Measurements from ENCODE around the gene ZBTB17.
"Not testable (repeated sequence)": the region's sequence is repeated elsewhere in the genome, so short reads cannot be mapped to it uniquely, and the experiment has no call there.

ZBTB17 gene

GRCh38 chr1:15935056-15935950 lies 40.6 kb downstream of the ZBTB17 start:
- DNase-seq (ENCODE audit: low read depth in 2 of 2), result no peak

DNA sequence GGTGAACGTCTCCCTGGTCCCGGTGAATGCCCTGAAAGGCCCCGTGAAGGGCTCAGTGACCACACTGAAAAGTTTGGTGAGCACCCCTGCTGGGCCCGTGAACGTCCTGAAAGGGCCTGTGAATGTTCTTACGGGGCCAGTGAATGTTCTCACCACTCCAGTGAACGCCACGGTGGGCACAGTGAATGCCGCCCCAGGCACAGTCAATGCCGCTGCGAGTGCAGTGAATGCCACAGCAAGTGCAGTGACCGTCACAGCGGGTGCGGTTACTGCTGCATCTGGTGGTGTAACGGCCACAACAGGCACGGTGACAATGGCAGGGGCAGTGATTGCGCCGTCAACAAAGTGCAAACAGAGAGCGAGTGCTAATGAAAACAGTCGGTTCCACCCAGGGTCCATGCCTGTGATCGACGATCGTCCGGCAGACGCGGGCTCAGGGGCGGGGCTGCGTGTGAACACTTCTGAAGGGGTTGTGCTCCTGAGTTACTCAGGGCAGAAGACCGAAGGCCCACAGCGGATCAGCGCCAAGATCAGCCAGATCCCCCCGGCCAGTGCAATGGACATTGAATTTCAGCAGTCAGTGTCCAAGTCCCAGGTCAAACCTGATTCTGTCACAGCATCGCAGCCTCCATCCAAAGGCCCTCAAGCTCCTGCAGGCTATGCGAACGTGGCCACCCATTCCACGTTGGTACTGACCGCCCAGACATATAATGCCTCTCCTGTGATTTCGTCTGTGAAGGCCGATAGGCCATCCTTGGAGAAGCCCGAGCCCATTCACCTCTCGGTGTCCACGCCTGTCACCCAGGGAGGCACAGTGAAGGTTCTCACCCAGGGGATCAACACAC lies 41.5 kb downstream of the ZBTB17 start:
- DNase-seq (ENCODE audit: low read depth in 2 of 2), result no peak

DNA sequence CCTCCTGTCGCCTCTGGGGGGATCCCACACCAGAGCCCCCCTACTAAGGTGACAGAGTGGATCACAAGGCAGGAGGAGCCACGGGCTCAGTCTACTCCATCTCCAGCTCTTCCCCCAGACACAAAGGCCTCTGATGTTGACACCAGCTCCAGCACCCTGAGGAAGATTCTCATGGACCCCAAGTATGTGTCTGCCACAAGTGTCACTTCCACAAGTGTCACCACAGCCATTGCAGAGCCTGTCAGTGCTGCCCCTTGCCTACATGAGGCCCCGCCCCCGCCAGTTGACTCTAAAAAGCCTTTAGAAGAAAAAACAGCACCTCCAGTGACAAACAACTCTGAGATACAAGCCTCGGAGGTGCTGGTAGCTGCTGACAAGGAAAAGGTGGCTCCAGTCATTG lies 42.2 kb downstream of the ZBTB17 start:
- DNase-seq (ENCODE audit: low read depth in 2 of 2), result no peak

- no peak for DNase-seq (ENCODE audit: low read depth in 2 of 2)
Measured at GRCh38 chr1:15932612-15933011, 43.3 kb downstream of the ZBTB17 start.

DNA sequence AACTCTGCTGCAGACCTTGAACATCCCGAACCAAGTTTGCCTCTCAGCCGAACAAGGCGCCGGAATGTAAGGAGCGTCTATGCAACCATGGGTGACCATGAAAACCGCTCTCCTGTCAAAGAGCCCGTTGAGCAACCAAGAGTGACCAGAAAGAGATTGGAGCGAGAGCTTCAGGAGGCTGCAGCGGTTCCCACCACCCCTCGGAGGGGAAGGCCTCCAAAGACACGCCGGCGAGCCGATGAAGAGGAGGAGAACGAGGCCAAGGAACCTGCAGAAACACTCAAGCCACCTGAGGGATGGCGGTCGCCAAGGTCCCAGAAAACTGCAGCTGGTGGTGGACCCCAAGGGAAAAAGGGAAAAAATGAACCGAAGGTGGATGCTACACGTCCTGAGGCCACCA lies 44.0 kb downstream of the ZBTB17 start:
- no peak for DNase-seq (ENCODE audit: low read depth in 2 of 2)

DNA sequence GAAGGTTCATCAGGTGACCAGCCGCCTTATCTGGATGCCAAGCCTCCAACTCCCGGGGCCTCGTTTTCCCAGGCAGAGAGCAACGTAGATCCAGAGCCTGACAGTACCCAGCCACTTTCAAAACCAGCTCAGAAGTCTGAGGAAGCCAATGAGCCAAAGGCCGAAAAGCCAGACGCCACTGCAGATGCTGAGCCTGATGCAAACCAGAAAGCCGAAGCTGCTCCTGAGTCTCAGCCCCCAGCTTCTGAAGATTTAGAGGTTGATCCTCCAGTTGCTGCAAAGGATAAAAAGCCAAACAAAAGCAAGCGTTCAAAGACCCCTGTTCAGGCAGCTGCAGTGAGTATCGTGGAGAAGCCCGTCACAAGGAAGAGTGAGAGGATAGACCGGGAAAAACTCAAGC lies 44.5 kb downstream of the ZBTB17 start:
- DNase-seq (ENCODE audit: low read depth in 2 of 2), result no peak

DNA sequence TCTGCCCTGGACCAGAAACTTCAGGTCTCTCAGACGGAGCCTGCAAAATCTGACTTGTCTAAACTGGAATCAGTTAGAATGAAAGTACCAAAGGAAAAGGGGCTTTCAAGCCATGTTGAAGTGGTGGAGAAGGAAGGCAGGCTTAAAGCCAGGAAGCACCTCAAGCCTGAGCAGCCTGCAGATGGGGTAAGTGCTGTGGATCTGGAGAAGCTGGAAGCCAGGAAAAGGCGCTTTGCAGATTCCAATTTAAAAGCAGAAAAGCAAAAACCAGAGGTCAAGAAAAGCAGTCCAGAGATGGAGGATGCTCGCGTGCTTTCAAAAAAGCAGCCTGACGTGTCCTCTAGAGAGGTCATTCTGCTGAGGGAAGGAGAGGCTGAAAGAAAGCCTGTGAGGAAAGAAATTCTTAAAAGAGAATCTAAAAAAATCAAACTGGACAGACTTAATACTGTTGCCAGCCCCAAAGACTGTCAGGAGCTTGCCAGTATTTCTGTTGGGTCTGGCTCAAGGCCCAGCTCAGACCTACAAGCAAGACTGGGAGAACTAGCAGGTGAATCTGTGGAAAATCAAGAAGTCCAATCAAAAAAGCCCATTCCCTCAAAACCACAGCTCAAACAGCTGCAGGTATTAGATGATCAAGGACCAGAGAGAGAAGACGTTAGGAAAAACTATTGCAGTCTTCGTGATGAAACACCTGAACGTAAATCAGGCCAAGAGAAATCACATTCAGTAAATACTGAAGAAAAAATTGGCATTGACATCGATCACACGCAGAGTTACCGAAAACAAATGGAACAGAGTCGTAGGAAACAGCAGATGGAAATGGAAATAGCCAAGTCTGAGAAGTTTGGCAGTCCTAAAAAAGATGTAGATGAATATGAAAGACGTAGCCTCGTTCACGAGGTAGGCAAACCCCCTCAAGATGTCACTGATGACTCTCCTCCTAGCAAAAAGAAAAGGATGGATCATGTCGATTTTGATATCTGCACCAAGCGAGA lies 46.6 kb downstream of the ZBTB17 start:
- no peak for DNase-seq (ENCODE audit: low read depth in 2 of 2)

DNA sequence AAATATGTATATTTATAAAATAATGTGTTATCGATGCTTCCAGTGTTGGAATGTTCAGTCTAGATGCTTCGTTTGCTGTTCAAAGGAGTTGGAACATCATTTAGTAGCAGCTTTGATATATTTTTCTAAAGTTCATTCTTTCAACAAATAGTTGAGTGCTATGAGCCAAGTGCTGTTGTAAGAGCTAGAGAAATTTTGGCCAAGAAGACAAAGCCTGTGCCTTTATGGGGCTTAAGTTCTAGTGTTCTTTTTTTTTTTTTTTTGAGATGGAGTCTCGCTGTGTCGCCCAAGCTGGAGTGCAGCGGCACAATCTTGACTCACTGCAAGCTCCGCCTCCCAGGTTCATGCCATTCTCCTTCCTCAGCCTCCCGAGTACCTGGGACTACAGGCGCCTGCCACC lies 49.5 kb downstream of the ZBTB17 start:
- DNase-seq (ENCODE audit: low read depth in 2 of 2), result not testable (repeated sequence)

GRCh38 chr1:15923241-15923640 lies 52.7 kb downstream of the ZBTB17 start:
- DNase-seq (ENCODE audit: low read depth in 2 of 2), result no peak

DNA sequence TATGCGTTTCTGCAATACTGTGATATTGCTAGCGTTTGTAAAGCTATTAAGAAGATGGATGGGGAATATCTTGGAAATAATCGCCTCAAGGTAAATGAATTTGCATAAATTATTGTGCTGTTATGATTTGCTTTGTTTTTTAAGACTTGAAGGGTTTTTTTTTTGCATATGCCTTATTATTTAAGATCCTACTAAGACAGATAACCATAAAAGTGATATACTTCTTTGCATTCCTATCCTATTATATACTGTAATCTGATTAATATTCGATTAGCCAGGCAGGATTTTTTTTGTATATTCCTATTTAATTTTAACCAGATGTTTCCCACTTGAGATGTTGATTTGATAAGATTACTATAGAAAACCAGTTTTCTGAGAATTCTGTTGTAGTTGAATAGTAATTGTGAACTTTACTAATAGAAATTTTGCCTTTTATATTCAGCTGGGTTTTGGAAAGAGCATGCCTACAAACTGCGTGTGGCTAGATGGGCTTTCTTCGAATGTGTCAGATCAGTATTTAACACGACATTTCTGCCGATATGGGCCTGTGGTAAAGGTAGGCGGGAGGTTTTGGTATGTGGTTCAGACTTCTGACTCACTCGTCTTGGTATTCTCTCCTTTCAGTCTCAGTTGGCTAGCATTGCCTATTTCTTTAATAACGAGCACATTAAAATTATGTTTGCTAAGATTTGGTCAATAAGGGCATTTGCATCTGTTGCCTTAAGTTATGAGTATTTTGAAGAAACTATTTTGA lies 56.8 kb downstream of the ZBTB17 start:
- DNase-seq (ENCODE audit: low read depth in 2 of 2), result peak; percentile 55 to 72

GRCh38 chr1:15916916-15917315 lies 59.0 kb downstream of the ZBTB17 start:
- DNase-seq (ENCODE audit: low read depth in 2 of 2), result no peak

DNA sequence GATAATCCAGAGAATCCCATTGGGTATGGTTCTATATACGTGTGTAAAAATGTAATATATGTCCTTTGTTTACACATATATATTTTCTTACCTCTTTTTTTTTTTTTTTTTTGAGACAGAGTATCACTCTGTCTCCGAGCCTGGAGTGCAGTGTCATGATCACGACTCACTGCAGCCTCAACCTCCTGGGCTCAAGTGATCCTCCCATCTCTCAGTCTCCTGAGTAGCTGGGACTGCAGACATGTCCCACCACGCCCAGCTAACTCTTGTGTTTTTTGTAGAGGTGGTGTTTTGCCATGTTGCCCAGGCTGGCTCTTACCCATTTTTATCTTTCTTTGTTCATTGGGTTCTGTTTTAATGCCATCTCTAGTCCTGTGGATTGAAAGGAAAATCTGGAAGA lies 59.5 kb downstream of the ZBTB17 start:
- DNase-seq (ENCODE audit: low read depth in 2 of 2), result no peak

GRCh38 chr1:15915991-15916390 lies 59.9 kb downstream of the ZBTB17 start:
- no peak for DNase-seq (ENCODE audit: low read depth in 2 of 2)

- not testable (repeated sequence) for DNase-seq (ENCODE audit: low read depth in 2 of 2)
Measured at GRCh38 chr1:15913607-15914006, 62.3 kb downstream of the ZBTB17 start.

DNA sequence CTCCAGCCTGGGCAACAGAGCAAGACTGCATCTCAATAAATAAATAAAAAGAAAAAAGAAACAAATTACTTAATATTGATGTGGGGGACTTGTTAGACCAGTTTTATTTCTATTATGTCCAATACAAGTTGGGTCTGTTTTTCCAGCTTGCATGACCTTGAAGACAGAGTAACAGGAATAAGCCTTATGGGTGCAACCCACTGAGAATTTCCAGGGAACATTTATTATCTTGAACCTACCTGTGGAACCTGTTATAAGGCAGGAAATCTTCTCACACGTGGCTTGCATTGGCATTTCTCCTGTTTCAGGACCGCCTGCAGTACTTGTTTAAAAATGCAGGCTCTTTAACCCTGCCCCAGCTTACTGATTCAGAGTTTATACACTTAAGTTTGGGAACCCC lies 64.0 kb downstream of the ZBTB17 start:
- DNase-seq (ENCODE audit: low read depth in 2 of 2), result no peak

DNA sequence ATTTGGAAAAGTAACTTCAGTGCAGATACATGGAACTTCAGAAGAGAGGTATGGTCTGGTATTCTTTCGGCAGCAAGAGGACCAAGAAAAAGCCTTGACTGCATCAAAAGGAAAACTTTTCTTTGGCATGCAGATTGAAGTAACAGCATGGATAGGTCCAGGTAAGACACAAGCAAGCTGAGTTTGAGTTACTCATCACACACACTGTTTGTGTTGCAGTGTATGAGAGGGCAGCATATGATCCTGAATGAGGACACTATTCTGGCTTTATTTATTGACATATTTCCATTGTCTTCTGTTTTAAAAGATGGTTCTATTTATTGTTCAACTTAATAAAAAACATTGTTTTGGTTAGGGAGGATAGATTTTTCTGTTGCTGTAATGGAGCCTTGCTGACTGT lies 64.8 kb downstream of the ZBTB17 start:
- no peak for DNase-seq (ENCODE audit: low read depth in 2 of 2)

- DNase-seq (ENCODE audit: low read depth in 2 of 2), result no peak
Measured at GRCh38 chr1:15908597-15908996, 67.3 kb downstream of the ZBTB17 start.

- DNase-seq (ENCODE audit: low read depth in 2 of 2), result no peak
Measured at GRCh38 chr1:15902882-15903281, 73.0 kb downstream of the ZBTB17 start.

GRCh38 chr1:15900662-15901279 lies 75.1 kb downstream of the ZBTB17 start:
- no peak for DNase-seq (ENCODE audit: low read depth in 2 of 2)

DNA sequence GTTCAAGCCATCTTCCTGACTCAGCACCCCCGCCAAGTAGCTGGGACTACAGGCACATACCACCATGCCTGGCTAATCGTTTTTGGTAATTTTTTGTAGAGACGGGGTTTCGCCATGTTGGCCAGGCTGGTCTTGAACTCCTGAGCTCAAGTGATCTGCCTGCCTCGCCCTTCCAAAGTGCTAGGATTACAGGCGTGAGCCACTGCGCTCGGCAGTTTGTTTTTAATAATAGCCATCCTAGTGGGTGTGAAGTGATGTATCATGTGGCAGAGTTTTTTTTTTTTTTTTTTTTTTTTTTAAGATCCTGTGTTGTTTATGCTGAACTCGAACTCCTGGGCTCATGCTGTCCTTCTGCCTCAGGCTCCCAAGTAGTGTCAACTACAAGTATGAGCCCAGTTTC lies 76.6 kb downstream of the ZBTB17 start:
- no peak for DNase-seq (ENCODE audit: low read depth in 2 of 2)
